HEK293 (cell line): ENCODE results near the gene CYP17A1.
"Not testable (repeated sequence)": the region's sequence is repeated elsewhere in the genome, so short reads cannot be mapped to it uniquely, and the experiment has no call there.

Source experiments
- CTCF ChIA-PET: fragments of 350-600 bp; formaldehyde crosslinking; extraction: SDS; loops from one replicate; lab custom pipeline; 2021; ENCODE audit warnings: antibody characterized with exemption; lab: Yijun Ruan, JAX
- POLR2A ChIA-PET: fragments of 300-600 bp; formaldehyde crosslinking; extraction: SDS; loops from one replicate; lab custom pipeline; 2020; ENCODE audit warnings: antibody characterized with exemption, inconsistent platforms; lab: Yijun Ruan, JAX
- H3K27ac ChIP-seq: fragments of 200-500 bp; sonication (Bioruptor generic); 2 replicates; pipeline ENCODE4 v1.5.1; 2014; ENCODE audit warnings: low read depth, low read length, control low read depth, inconsistent platforms; ENCODE audit errors: extremely low read depth
- H3K36me3 ChIP-seq, 2 experiments: fragments of 200-500 bp in 1 of 2; sonication (Bioruptor generic) in 1 of 2; 1 replicate in 1 of 2; 2 replicates in 1 of 2; pipeline ENCODE4 v1.5.1; 2014 to 2017; ENCODE audit warnings: inconsistent platforms in 2 of 2, low read length in 2 of 2; ENCODE audit not compliant: control insufficient read depth in 2 of 2, insufficient read depth in 1 of 2
- H3K4me1 ChIP-seq: fragments of 200-500 bp; sonication (Bioruptor generic); 2 replicates; pipeline ENCODE4 v1.5.1; 2014; ENCODE audit warnings: mild to moderate bottlenecking, low read length, inconsistent platforms; ENCODE audit not compliant: control insufficient read depth, insufficient read depth
- H3K4me3 ChIP-seq: 2 replicates; pipeline ENCODE4 v1.5.1; 2011; ENCODE audit warnings: low read depth, mild to moderate bottlenecking, control low read depth, low read length, moderate library complexity
- H3K9me3 ChIP-seq: fragments of 200-500 bp; sonication (Bioruptor generic); 2 replicates; pipeline ENCODE4 v1.5.1; 2014; ENCODE audit warnings: low read depth, low read length, inconsistent platforms; ENCODE audit not compliant: control insufficient read depth, insufficient read depth
- BCL11A ChIP-seq: fragments of 450-650 bp; formaldehyde crosslinking; IDR thresholded peaks from 2 replicates; pipeline ENCODE4 v1.5.1; 2016; ENCODE audit warnings: low read depth, missing biosample characterization, missing genetic modification characterization
- CTCF ChIP-seq: fragments of 450-650 bp; formaldehyde crosslinking; IDR thresholded peaks from 2 replicates; pipeline ENCODE4 v1.5.1; 2016; ENCODE audit warnings: missing biosample characterization, missing genetic modification characterization
- HOXD13 ChIP-seq: sonication (generic); formaldehyde crosslinking; IDR thresholded peaks from 2 replicates; pipeline ENCODE4 v1.8.0; 2022; ENCODE audit warnings: missing genetic modification reagents, borderline replicate concordance
- KLF10 ChIP-seq: fragments of 450-650 bp; IDR thresholded peaks from 2 replicates; pipeline ENCODE4 v1.5.1; 2018; ENCODE audit warnings: missing biosample characterization, mild to moderate bottlenecking, missing genetic modification characterization
- MZF1 ChIP-seq: fragments of 450-650 bp; formaldehyde crosslinking; IDR thresholded peaks from 2 replicates; pipeline ENCODE4 v1.5.1; 2017; ENCODE audit warnings: missing biosample characterization, missing genetic modification characterization, borderline replicate concordance
- RBAK ChIP-seq: fragments of 450-650 bp; formaldehyde crosslinking; IDR thresholded peaks from 2 replicates; pipeline ENCODE4 v1.5.1; 2016; ENCODE audit warnings: missing biosample characterization, missing genetic modification characterization
- ZNF133 ChIP-seq: fragments of 450-650 bp; formaldehyde crosslinking; IDR thresholded peaks from 2 replicates; pipeline ENCODE4 v1.5.1; 2016; ENCODE audit warnings: missing biosample characterization, missing genetic modification characterization
- ZNF138 ChIP-seq: fragments of 450-650 bp; formaldehyde crosslinking; IDR thresholded peaks from 2 replicates; pipeline ENCODE4 v1.5.1; 2016; ENCODE audit warnings: missing biosample characterization, missing genetic modification characterization, borderline replicate concordance
- ZNF157 ChIP-seq: fragments of 450-650 bp; formaldehyde crosslinking; IDR thresholded peaks from 2 replicates; pipeline ENCODE4 v1.5.1; 2016; ENCODE audit warnings: missing biosample characterization, missing genetic modification characterization
- ZNF24 ChIP-seq: fragments of 450-650 bp; formaldehyde crosslinking; IDR thresholded peaks from 2 replicates; pipeline ENCODE4 v1.5.1; 2016; ENCODE audit warnings: missing biosample characterization, missing genetic modification characterization
- ZNF521 ChIP-seq: fragments of 450-650 bp; formaldehyde crosslinking; IDR thresholded peaks from 2 replicates; pipeline ENCODE4 v1.5.1; 2017; ENCODE audit warnings: missing biosample characterization, mild to moderate bottlenecking, missing genetic modification characterization
- ZNF529 ChIP-seq: fragments of 450-650 bp; formaldehyde crosslinking; IDR thresholded peaks from 2 replicates; pipeline ENCODE4 v1.5.1; 2017; ENCODE audit warnings: missing genetic modification characterization, missing biosample characterization; ENCODE audit not compliant: insufficient replicate concordance
- ZNF548 ChIP-seq: fragments of 450-650 bp; formaldehyde crosslinking; IDR thresholded peaks from 2 replicates; pipeline ENCODE4 v1.5.1; 2016; ENCODE audit warnings: missing biosample characterization, missing genetic modification characterization
- ZNF585B ChIP-seq: fragments of 450-650 bp; formaldehyde crosslinking; IDR thresholded peaks from 2 replicates; pipeline ENCODE4 v1.5.1; 2016; ENCODE audit warnings: missing biosample characterization, missing genetic modification characterization
- ZNF610 ChIP-seq: fragments of 450-650 bp; formaldehyde crosslinking; IDR thresholded peaks from 2 replicates; pipeline ENCODE4 v1.5.1; 2016; ENCODE audit warnings: missing biosample characterization, missing genetic modification characterization, borderline replicate concordance
- ZNF626 ChIP-seq: fragments of 450-650 bp; sonication (Bioruptor Pico); formaldehyde crosslinking; IDR thresholded peaks from 2 replicates; pipeline ENCODE4 v1.5.1; 2018; ENCODE audit warnings: missing biosample characterization, missing genetic modification characterization, inconsistent platforms
- ZNF645 ChIP-seq: fragments of 450-650 bp; formaldehyde crosslinking; IDR thresholded peaks from 2 replicates; pipeline ENCODE4; 2016; ENCODE audit warnings: missing biosample characterization, missing genetic modification characterization
- ZNF701 ChIP-seq: fragments of 450-650 bp; formaldehyde crosslinking; IDR thresholded peaks from 2 replicates; pipeline ENCODE4 v1.5.1; 2016; ENCODE audit warnings: missing biosample characterization, missing genetic modification characterization

The CYP17A1 gene

DNA sequence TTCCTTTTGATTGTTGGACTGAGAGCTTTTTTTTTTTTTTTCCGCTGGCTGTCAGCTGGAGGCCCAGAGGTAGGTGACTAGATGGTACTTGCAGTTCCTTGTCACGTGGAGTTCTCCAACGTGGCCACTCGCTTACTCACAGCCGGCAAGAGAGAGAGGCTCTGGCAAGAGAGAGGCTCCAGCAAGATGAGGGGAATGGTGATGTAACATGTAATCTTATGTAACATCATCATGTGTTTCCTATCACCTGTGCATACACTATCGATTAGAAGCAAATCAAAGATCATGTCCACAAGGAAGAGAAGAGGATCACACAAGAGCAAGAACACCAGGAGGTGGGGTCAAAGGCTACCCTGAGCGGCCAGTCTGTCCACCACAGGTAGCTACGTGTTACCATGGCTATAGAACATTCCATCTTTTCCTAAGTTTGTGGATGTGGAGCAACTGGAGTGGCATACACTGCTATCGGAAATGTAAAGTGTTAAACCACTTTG, 12.9 kb upstream of the CYP17A1 start:
- ChIA-PET CTCF (interaction anchor here (0.6 to 0.7 kb wide), 2 partner anchors 68 to 98 kb away, joined by 3 read pairs; no protein-coding TSS in a partner anchor), POLR2A (no interaction called here)
- no peaks in the 10 kb centered on the region for H3K9me3 ChIP-seq
- H3K4me1 ChIP-seq: 0 out of 2 replicates have a peak, but pooled peaks cover under 1% of the 10 kb centered on the region
- H3K4me3 ChIP-seq: no peak overlapping the region
- H3K36me3 ChIP-seq: no peaks in the 10 kb centered on the region
- no peak for TF ChIP-seq ZNF138 (tag by site-specific recombination)
- TF ChIP-seq ZNF548 (tag by site-specific recombination): no peak
- TF ChIP-seq ZNF610 (tag by site-specific recombination): no peak
- TF ChIP-seq HOXD13 (CRISPR knock-in tag): no peak
- TF ChIP-seq, all 188 proteins: peak for 0
- no peak overlapping the region for H3K27ac ChIP-seq

GRCh38 chr10:102845352-102845902, 8.2 kb upstream of the CYP17A1 start:
- TF ChIP-seq MZF1 (tag by site-specific recombination) (no peak), ZNF24 (no peak), ZNF585B (tag by site-specific recombination) (no peak), ZNF521 (tag by site-specific recombination) (no peak), CTCF (no peak), RBAK (tag by site-specific recombination) (no peak), ZNF157 (tag by site-specific recombination) (no peak), ZNF701 (no peak), KLF10 (no peak), ZNF626 (tag by site-specific recombination) (no peak), BCL11A (tag by site-specific recombination) (no peak), ZNF645 (tag by site-specific recombination) (no peak)
- TF ChIP-seq, all 188 proteins: peak for 0
- CTCF ChIA-PET: interaction anchor here (0.6 to 1.2 kb wide), 2 partner anchors 56 to 108 kb away, joined by 3 read pairs; no protein-coding TSS in a partner anchor
- H3K36me3 ChIP-seq: no peaks in the 10 kb centered on the region
- POLR2A ChIA-PET: no interaction called here
- H3K27ac ChIP-seq: no peak overlapping the region
- no peaks in the 10 kb centered on the region for H3K9me3 ChIP-seq
- H3K4me1 ChIP-seq: no peaks in the 10 kb centered on the region
- no peak overlapping the region for H3K4me3 ChIP-seq

DNA sequence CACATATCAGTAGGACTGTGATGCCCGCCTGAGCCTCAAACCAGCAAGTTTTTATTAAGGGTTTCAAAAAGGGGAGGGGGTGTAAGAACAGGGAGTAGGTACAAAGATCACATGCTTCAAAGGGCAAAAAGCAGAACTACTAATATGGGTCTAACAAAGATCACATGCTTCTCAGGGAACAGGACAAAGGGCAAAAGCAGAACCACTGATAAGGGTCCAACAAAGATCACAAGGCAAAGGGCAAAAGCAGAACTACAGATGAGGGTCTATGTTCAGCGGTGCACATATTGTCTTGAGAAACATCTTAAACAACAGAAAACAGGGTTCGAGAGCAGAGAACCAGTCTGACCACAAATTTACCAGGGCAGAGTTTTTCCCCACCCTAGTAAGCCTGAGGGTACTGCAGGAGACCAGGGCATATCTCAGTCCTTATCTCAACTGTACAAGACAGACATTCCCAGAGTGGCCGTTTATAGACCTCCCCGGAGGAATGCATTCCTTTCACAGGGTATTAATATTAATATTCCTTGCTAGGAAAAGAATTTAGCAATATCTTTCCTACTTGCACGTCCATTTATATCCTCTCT, 7.1 kb upstream of the CYP17A1 start:
- H3K9me3 ChIP-seq, CTCF ChIA-PET, POLR2A ChIA-PET, H3K4me3 ChIP-seq, H3K27ac ChIP-seq, H3K36me3 ChIP-seq, H3K4me1 ChIP-seq: not testable (repeated sequence)
- TF ChIP-seq ZNF133 (tag by site-specific recombination) (0 out of 2 replicates have a peak, but pooled peaks have one; percentile 39), ZNF529 (tag by site-specific recombination) (peak; percentile 8)

- H3K36me3 ChIP-seq, CTCF ChIA-PET, H3K4me1 ChIP-seq, POLR2A ChIA-PET, H3K9me3 ChIP-seq, H3K4me3 ChIP-seq, H3K27ac ChIP-seq: not testable (repeated sequence)
Measured at GRCh38 chr10:102843139-102843538, 5.9 kb upstream of the CYP17A1 start.
